PFSK-1 (cell line): Measurements from ENCODE around the gene AP1G2.

Source experiments
- FOXP2 ChIP-seq: optimal IDR thresholded peaks from 2 replicates; pipeline ENCODE3; 2011; ENCODE audit warnings: borderline replicate concordance, control low read depth, inconsistent platforms; ENCODE audit not compliant: insufficient read depth; ENCODE audit errors: extremely low read length, extremely low read depth
- POLR2AphosphoS5 ChIP-seq: IDR thresholded peaks from 2 replicates; pipeline ENCODE4 v1.6.1; 2012; ENCODE audit warnings: low read depth, mild to moderate bottlenecking, control low read depth, low read length, moderate library complexity
- REST ChIP-seq, 2 experiments: IDR thresholded peaks; 2 replicates each; pipeline versions ENCODE4 v1.6.1 to v1.8.0; 2011 to 2012; ENCODE audit warnings: low read depth in 2 of 2, low read length in 2 of 2, control low read depth in 1 of 2, inconsistent platforms in 1 of 2, mild to moderate bottlenecking in 1 of 2, moderate library complexity in 1 of 2; ENCODE audit not compliant: insufficient read depth in 1 of 2
- SIN3A ChIP-seq: IDR thresholded peaks from 2 replicates; pipeline ENCODE4 v1.6.1; 2012; ENCODE audit warnings: mild to moderate bottlenecking, low read length, moderate library complexity, borderline replicate concordance; ENCODE audit not compliant: insufficient read depth
- TAF1 ChIP-seq: IDR thresholded peaks from 2 replicates; pipeline ENCODE4 v1.6.1; 2012; ENCODE audit warnings: low read length, control low read depth, borderline replicate concordance; ENCODE audit not compliant: insufficient read depth

Gene AP1G2

DNA sequence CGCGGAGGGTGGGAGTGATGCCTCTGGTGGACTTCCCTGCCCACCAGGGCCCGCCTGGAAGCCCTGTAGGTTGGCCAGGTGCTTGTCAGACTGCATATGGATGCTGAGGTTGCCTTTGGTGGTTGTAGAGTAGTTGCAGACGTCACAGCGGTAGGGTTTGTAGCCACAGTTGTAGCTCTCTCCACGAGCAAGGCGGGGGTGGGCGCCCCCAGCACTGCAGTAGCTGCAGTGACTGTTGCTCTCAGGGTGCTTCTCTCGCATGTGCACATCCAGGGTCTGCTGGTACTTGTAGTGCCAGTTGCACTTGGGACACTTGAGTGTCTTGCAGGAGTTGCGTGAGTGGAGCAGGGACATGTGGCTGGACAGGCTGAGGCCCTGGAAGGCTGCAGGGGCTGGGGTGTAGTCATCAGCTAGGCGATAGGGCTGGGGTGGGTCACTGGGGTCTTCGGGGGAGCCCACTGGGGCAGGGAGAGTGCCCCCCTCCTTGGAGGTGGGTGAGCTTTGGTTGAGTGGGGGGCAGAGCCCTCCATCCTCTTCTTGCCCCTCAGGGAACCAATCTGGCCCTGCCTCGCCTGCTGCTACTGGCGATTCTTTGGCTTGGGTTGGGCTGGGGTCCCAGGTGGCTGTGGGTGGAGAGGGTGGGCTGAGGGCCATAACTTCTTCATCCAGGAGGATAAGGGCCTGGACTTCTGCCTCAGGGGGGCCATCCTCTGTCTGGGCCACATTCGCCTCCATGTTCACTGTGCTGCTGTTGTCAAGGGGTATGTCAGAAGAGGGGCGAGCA, 33.7 kb downstream of the AP1G2 start:
- TF ChIP-seq FOXP2 (no peak), SIN3A (no peak), REST (IDR thresholded peaks at IDR 0.05; ENCODE audit: insufficient read depth in 1 of 2, low read depth in 2 of 2, low read length in 2 of 2) (no peak), POLR2AphosphoS5 (no peak), TAF1 (no peak)

GRCh38 chr14:23532658-23533057, 34.9 kb downstream of the AP1G2 start:
- no peak for TF ChIP-seq TAF1
- TF ChIP-seq REST (IDR thresholded peaks at IDR 0.05; ENCODE audit: insufficient read depth in 1 of 2, low read depth in 2 of 2, low read length in 2 of 2): no peak
- no peak for TF ChIP-seq POLR2AphosphoS5
- no peak for TF ChIP-seq SIN3A
- TF ChIP-seq FOXP2: no peak

GRCh38 chr14:23531391-23531790, 36.2 kb downstream of the AP1G2 start:
- TF ChIP-seq POLR2AphosphoS5 (no peak), SIN3A (no peak), TAF1 (no peak), REST (IDR thresholded peaks at IDR 0.05; ENCODE audit: insufficient read depth in 1 of 2, low read depth in 2 of 2, low read length in 2 of 2) (no peak), FOXP2 (no peak)

DNA sequence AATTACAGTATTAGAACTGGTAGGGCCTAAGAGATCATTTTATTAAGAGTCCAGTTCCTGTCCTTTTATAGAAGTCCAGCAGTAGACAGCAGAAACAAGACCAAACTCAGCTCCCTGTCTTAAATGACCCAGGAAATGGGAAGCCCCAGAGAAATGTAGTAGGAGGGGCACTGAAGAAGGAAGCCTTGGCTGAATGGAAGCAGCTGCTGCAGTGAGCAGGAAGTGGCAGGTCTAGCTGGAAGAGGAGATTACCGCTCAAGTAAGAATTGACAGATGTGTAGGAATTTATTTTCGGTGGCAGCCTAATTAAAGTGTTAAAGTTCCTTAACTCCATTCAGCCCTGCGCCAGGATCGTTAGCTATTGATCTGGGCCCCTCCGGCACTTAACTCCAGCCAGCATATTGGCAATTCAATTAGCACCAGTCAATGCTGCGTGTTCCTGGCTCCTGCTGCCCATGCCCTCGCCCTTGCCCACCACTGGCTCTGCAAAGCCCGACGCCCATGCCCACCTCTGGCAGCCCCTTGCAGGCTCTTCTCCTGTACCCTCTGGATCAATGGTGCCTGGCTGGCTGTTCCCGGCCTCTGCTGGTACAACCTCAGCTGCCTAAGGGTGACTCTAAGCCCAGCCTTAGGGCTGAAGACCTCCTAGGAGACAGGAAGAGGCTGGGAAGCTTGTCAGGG, 37.1 kb downstream of the AP1G2 start:
- TF ChIP-seq POLR2AphosphoS5 (no peak), REST (IDR thresholded peaks at IDR 0.05; ENCODE audit: insufficient read depth in 1 of 2, low read depth in 2 of 2, low read length in 2 of 2) (no peak), TAF1 (no peak), FOXP2 (no peak), SIN3A (no peak)

- TF ChIP-seq TAF1 (no peak), POLR2AphosphoS5 (no peak), SIN3A (no peak), FOXP2 (no peak), REST (IDR thresholded peaks at IDR 0.05; ENCODE audit: insufficient read depth in 1 of 2, low read depth in 2 of 2, low read length in 2 of 2) (no peak)
Measured at GRCh38 chr14:23529016-23529415, 38.6 kb downstream of the AP1G2 start.
